H9 (cell line): ENCODE measurements around the gene S1PR3. TPM values are rescaled to one million over a fixed set of nuclear protein-coding genes. Genes with fewer than 3 reads are reported as not detected.

Source experiments
- DNase-seq: peaks from one replicate; pipeline ENCODE4 v3.0.0-alpha.2; 2017
- H2AFZ ChIP-seq: one replicate; pipeline ENCODE4 v1.6.1; 2013; ENCODE audit warnings: mild to moderate bottlenecking, low read length, control low read depth, moderate library complexity
- H2AK5ac ChIP-seq: 2 replicates; pipeline ENCODE4 v1.6.1; 2013; ENCODE audit warnings: low read length, control low read depth, mixed read lengths; ENCODE audit not compliant: insufficient read length
- H2BK120ac ChIP-seq: one replicate; pipeline ENCODE4 v1.6.1; 2013; ENCODE audit warnings: low read depth, mild to moderate bottlenecking, low read length, control low read depth, inconsistent platforms; ENCODE audit not compliant: poor library complexity, severe bottlenecking
- H2BK12ac ChIP-seq: 2 replicates; pipeline ENCODE4 v1.6.1; 2013; ENCODE audit warnings: low read length, control low read depth, mixed read lengths, low read depth; ENCODE audit not compliant: insufficient read length
- H2BK15ac ChIP-seq: 2 replicates; pipeline ENCODE4 v1.6.1; 2013; ENCODE audit warnings: low read depth, low read length, control low read depth
- H2BK20ac ChIP-seq: one replicate; pipeline ENCODE4 v1.6.1; 2013; ENCODE audit warnings: low read depth, mild to moderate bottlenecking, low read length, control low read depth, inconsistent platforms; ENCODE audit not compliant: poor library complexity, severe bottlenecking
- H2BK5ac ChIP-seq: 2 replicates; pipeline ENCODE4 v1.6.1; 2013; ENCODE audit warnings: low read length, control low read depth, mixed read lengths; ENCODE audit not compliant: insufficient read length
- H3K14ac ChIP-seq: 2 replicates; pipeline ENCODE4 v1.6.1; 2013; ENCODE audit warnings: low read length, control low read depth; ENCODE audit not compliant: insufficient read depth
- H3K18ac ChIP-seq: 2 replicates; pipeline ENCODE4 v1.6.1; 2013; ENCODE audit warnings: low read depth, mild to moderate bottlenecking, mixed read lengths, low read length, control low read depth; ENCODE audit not compliant: insufficient read length
- H3K23ac ChIP-seq: 2 replicates; pipeline ENCODE4 v1.6.1; 2013; ENCODE audit warnings: low read length, control low read depth, mixed read lengths, low read depth; ENCODE audit not compliant: insufficient read length
- H3K23me2 ChIP-seq: 2 replicates; pipeline ENCODE4 v1.6.1; 2013; ENCODE audit warnings: low read depth, mild to moderate bottlenecking, mixed read lengths, low read length, control low read depth; ENCODE audit not compliant: insufficient read length, poor library complexity, severe bottlenecking
- H3K27ac ChIP-seq: 2 replicates; pipeline ENCODE4 v1.5.1; 2013; ENCODE audit warnings: low read length, control low read depth, mixed read lengths, low read depth; ENCODE audit not compliant: insufficient read length
- H3K27me3 ChIP-seq: 2 replicates; pipeline ENCODE4 v1.6.1; 2013; ENCODE audit warnings: low read length, control low read depth, inconsistent platforms; ENCODE audit not compliant: insufficient read depth
- H3K4ac ChIP-seq: 2 replicates; pipeline ENCODE4 v1.6.1; 2013; ENCODE audit warnings: low read depth, mild to moderate bottlenecking, control low read depth, inconsistent platforms, low read length, moderate library complexity
- H3K4me1 ChIP-seq: 2 replicates; pipeline ENCODE4 v1.6.1; 2013; ENCODE audit warnings: low read length, control low read depth, inconsistent platforms; ENCODE audit not compliant: insufficient read depth
- H3K4me2 ChIP-seq: 2 replicates; pipeline ENCODE4 v1.6.1; 2013; ENCODE audit warnings: low read length, control low read depth, mixed read lengths; ENCODE audit not compliant: insufficient read length, insufficient read depth
- H3K56ac ChIP-seq: 2 replicates; pipeline ENCODE4 v1.6.1; 2013; ENCODE audit warnings: low read depth, mild to moderate bottlenecking, mixed read lengths, low read length, control low read depth; ENCODE audit not compliant: insufficient read length
- H3K79me1 ChIP-seq: 2 replicates; pipeline ENCODE4 v1.6.1; 2013; ENCODE audit warnings: low read depth, mild to moderate bottlenecking, moderate library complexity, low read length, control low read depth, inconsistent platforms; ENCODE audit not compliant: insufficient read depth, poor library complexity, severe bottlenecking
- H3K79me2 ChIP-seq: 2 replicates; pipeline ENCODE4 v1.6.1; 2013; ENCODE audit warnings: low read length, control low read depth, inconsistent platforms; ENCODE audit not compliant: insufficient read depth
- H3K9ac ChIP-seq: 2 replicates; pipeline ENCODE4 v1.6.1; 2013; ENCODE audit warnings: low read length, control low read depth, mixed read lengths; ENCODE audit not compliant: insufficient read length; ENCODE audit errors: extremely low read depth
- H3K9me3 ChIP-seq: one replicate; pipeline ENCODE4 v1.6.1; 2013; ENCODE audit warnings: low read depth, low read length, inconsistent platforms; ENCODE audit not compliant: control insufficient read depth
- H3T11ph ChIP-seq: one replicate; pipeline ENCODE4 v1.6.1; 2013; ENCODE audit warnings: mild to moderate bottlenecking, low read length, control low read depth, inconsistent platforms
- H4K20me1 ChIP-seq: one replicate; pipeline ENCODE4 v1.6.1; 2013; ENCODE audit not compliant: control insufficient read depth, insufficient read length, insufficient read depth
- H4K5ac ChIP-seq: 2 replicates; pipeline ENCODE4 v1.6.1; 2013; ENCODE audit warnings: low read depth, mild to moderate bottlenecking, mixed read lengths, low read length, control low read depth; ENCODE audit not compliant: insufficient read length
- H4K8ac ChIP-seq: replicated peaks from 2 replicates; pipeline ENCODE4 v1.6.1; 2013; ENCODE audit warnings: low read length, control low read depth, mixed read lengths, low read depth; ENCODE audit not compliant: insufficient read length
- H4K91ac ChIP-seq: 2 replicates; pipeline ENCODE4 v1.6.1; 2013; ENCODE audit warnings: low read depth, mild to moderate bottlenecking, moderate library complexity, mixed read lengths, low read length, control low read depth; ENCODE audit not compliant: insufficient read length
- H3K27ac Mint-ChIP-seq, 3 experiments: 2 replicates in 2 of 3; 3 replicates in 1 of 3; pipeline ENCODE4 v1.8.0; 2020 to 2021; ENCODE audit warnings: mixed read lengths in 3 of 3, mild to moderate bottlenecking in 1 of 3, moderate library complexity in 1 of 3
- H3K27me3 Mint-ChIP-seq: 2 replicates; pipeline ENCODE4 v1.8.0; 2021; ENCODE audit warnings: low read depth, mild to moderate bottlenecking, moderate library complexity, mixed read lengths
- H3K36me3 Mint-ChIP-seq, 3 experiments: 2 replicates in 2 of 3; 3 replicates in 1 of 3; pipeline ENCODE4 v1.8.0; 2020 to 2021; ENCODE audit warnings: low read depth in 3 of 3, mixed read lengths in 3 of 3; ENCODE audit not compliant: insufficient read depth in 1 of 3
- H3K4me1 Mint-ChIP-seq, 2 experiments: 2 replicates each; pipeline ENCODE4 v1.8.0; 2020; ENCODE audit warnings: mixed read lengths in 2 of 2
- H3K4me3 Mint-ChIP-seq, 2 experiments: 2 replicates in 1 of 2; 3 replicates in 1 of 2; pipeline ENCODE4 v1.8.0; 2020 to 2021; ENCODE audit warnings: mild to moderate bottlenecking in 2 of 2, mixed read lengths in 2 of 2, moderate library complexity in 1 of 2
- H3K9me3 Mint-ChIP-seq, 2 experiments: 2 replicates in 1 of 2; 3 replicates in 1 of 2; pipeline ENCODE4 v1.8.0; 2020; ENCODE audit warnings: mild to moderate bottlenecking in 2 of 2, mixed read lengths in 2 of 2, moderate library complexity in 1 of 2
- WGBS: extraction: QIAGEN DNeasy Blood & Tissue Kit; methylation state at CpG from one replicate; pipeline ENCODE4 v1.1.7; 2013; ENCODE audit warnings: missing lambda C conversion rate, low lambda C conversion rate, mixed read lengths; ENCODE audit not compliant: insufficient read length; ENCODE audit errors: extremely low coverage; 5-methylcytosine and 5-hydroxymethylcytosine counted together
- total RNA-seq: library from RNA; stranded (reverse); gene quantifications from 2 replicates; pipeline ENCODE4 v1.2.1, GENCODE V29; 2021
- TF ChIP-seq, protein P1 (sequence below): fragments of 200-600 bp; sonication (generic); conservative IDR thresholded peaks from 3 replicates; pipeline ENCODE4 v1.8.0; 2021; ENCODE audit warnings: antibody characterized with exemption, mild to moderate bottlenecking

S1PR3 gene
- total RNA-seq, 1 experiment from 2014 or later: 3.3 TPM

- Histone ChIP-seq H2AFZ (no peak overlapping the region), H2BK15ac (no peak overlapping the region), H4K5ac (no peak overlapping the region), H3K9ac (no peak overlapping the region), H2BK120ac (no peak overlapping the region), H3K23ac (no peak overlapping the region), H4K20me1 (no peaks in the 10 kb centered on the region), H3K14ac (no peak overlapping the region), H2BK5ac (no peak overlapping the region), H3K56ac (no peak overlapping the region), H2BK12ac (no peak overlapping the region), H2BK20ac (no peak overlapping the region), H3K23me2 (no peaks in the 10 kb centered on the region), H3K27ac (no peak overlapping the region), H4K8ac (no peak overlapping the region), H3K79me1 (no peaks in the 10 kb centered on the region), H4K91ac (no peak overlapping the region), H3K9me3 (no peaks in the 10 kb centered on the region), H3K4me2 (no peak overlapping the region), H2AK5ac (no peak overlapping the region), H3K4ac (no peak overlapping the region), H3T11ph (no peak overlapping the region), H3K18ac (no peak overlapping the region), H3K27me3 (no peaks in the 10 kb centered on the region), H3K79me2 (no peaks in the 10 kb centered on the region), H3K4me1 (peaks cover 7% of the 10 kb centered on the region; the same call in 1 of the 2 replicates)
- H3K4me1 Mint-ChIP-seq: peaks cover 15 to 18% of the 10 kb centered on the region in 2 experiments
- TF ChIP-seq, protein P1, sequence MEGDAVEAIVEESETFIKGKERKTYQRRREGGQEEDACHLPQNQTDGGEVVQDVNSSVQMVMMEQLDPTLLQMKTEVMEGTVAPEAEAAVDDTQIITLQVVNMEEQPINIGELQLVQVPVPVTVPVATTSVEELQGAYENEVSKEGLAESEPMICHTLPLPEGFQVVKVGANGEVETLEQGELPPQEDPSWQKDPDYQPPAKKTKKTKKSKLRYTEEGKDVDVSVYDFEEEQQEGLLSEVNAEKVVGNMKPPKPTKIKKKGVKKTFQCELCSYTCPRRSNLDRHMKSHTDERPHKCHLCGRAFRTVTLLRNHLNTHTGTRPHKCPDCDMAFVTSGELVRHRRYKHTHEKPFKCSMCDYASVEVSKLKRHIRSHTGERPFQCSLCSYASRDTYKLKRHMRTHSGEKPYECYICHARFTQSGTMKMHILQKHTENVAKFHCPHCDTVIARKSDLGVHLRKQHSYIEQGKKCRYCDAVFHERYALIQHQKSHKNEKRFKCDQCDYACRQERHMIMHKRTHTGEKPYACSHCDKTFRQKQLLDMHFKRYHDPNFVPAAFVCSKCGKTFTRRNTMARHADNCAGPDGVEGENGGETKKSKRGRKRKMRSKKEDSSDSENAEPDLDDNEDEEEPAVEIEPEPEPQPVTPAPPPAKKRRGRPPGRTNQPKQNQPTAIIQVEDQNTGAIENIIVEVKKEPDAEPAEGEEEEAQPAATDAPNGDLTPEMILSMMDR: no peak
- DNase-seq: no peak
- H3K27ac Mint-ChIP-seq: peak overlapping the region in 1 of 3 experiments; percentile 36; a peak in 1 of 7 replicates
- H3K4me3 Mint-ChIP-seq: no peak overlapping the region
- peaks cover 5 to 9% of the 10 kb centered on the region in 2 experiments for H3K9me3 Mint-ChIP-seq
- H3K36me3 Mint-ChIP-seq: peaks cover 0 to 11% (median 0%) of the 10 kb centered on the region in 3 experiments; a peak in 3 of 7 replicates
- WGBS: no CpG with 5 or more reads among the region's 4 CpGs
- H3K27me3 Mint-ChIP-seq: peaks cover 1% of the 10 kb centered on the region; the same call in 1 of the 2 replicates
Measured at GRCh38 chr9:89020754-89021153, 29.5 kb downstream of the S1PR3 start.
